ENCODE data around the gene COL15A1. TPM values are rescaled to one million over a fixed set of nuclear protein-coding genes. Genes with fewer than 3 reads are reported as not detected.

The COL15A1 gene
- total and polyA plus RNA-seq, 2 of the 8 experiments (the other 6 are each of a cell fraction or from before 2014, with no cell fraction given), result 0.12 to 0.15 TPM

- TF ChIP-seq CHD7 (IDR thresholded peaks at IDR 0.05; ENCODE audit: insufficient replicate concordance, low read length) (no peak), SUZ12 (IDR thresholded peaks at IDR 0.05; ENCODE audit: low read length) (no peak), EZH2 (IDR thresholded peaks at IDR 0.05; ENCODE audit: low read depth, low read length, severe bottlenecking) (no peak), MAFK (IDR thresholded peaks at IDR 0.05; ENCODE audit: low read depth, low read length) (no peak), SIRT6 (IDR thresholded peaks at IDR 0.05; ENCODE audit: low read length) (no peak), SRF (IDR thresholded peaks at IDR 0.05; ENCODE audit: low read depth, low read length) (no peak)
- TF ChIP-seq, protein P1, sequence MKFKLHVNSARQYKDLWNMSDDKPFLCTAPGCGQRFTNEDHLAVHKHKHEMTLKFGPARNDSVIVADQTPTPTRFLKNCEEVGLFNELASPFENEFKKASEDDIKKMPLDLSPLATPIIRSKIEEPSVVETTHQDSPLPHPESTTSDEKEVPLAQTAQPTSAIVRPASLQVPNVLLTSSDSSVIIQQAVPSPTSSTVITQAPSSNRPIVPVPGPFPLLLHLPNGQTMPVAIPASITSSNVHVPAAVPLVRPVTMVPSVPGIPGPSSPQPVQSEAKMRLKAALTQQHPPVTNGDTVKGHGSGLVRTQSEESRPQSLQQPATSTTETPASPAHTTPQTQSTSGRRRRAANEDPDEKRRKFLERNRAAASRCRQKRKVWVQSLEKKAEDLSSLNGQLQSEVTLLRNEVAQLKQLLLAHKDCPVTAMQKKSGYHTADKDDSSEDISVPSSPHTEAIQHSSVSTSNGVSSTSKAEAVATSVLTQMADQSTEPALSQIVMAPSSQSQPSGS (IDR thresholded peaks at IDR 0.05; ENCODE audit: low read length), result no peak
Observed at GRCh38 chr9:99005651-99006050, 61.9 kb downstream of the COL15A1 start (continued).

All from H1 (cell line).